Thyroid gland (tissue), 4 donors: ENCODE data around the gene GMEB2.

ENCODE experiments used
- CTCF ChIP-seq, 6 experiments: fragments of 200-600 bp in 3 of 6; fragments of 450-650 bp in 3 of 6; sonication (generic) in 3 of 6; IDR thresholded peaks; one replicate each; pipeline ENCODE4 v1.5.1; 2016 to 2019; ENCODE audit warnings: antibody characterized with exemption in 6 of 6, mild to moderate bottlenecking in 2 of 6, inconsistent platforms in 1 of 6, moderate library complexity in 1 of 6
- POLR2A ChIP-seq, 2 donors: fragments of 450-650 bp; IDR thresholded peaks; one replicate each; pipeline ENCODE4 v1.6.1; 2017; ENCODE audit warnings: antibody characterized with exemption in 2 of 2, mild to moderate bottlenecking in 2 of 2, moderate library complexity in 1 of 2

DNA sequence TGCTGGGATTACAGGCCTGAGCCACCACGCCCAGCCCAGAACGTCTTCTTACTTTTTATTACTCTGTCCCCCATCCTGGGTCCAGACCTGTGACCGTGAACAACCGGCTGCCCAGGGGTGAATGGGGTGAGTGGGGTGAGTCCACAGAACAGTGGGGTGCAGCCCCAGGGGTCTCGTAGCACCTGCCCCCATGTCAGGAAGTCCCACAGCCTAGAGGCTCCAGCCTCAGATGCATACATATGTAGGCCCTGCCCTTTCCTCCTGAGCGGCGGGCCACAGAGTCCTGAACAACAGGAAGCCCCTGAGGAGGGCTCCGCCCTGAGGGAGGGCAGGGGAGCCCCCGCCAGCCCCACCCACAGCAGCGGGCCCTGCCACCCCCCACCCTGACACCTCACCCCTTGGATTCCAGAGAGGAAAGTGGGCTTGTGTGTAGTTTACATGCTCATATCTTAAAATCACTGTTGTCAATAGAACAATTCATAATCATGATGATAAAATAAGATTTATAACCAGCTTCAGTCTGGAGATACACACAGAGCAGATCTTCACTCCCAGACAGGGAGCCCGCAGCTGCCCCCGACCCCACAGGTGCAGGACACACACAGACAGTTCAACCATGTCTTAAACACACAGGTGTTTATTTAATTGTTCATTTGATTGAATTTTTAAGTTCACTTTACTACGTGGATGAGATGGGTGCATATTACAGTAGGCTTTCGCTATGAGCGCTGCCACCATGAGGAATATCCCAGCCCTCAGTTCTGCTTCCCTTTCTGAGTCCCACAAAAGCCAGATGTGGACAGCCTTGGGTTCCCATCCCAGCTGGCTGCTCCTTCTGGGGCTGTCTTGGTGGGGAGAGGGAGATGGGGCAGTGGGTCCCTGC is 12.4 kb upstream of the GMEB2 start:
- no peak for TF ChIP-seq POLR2A (IDR thresholded peaks at IDR 0.05)
- TF ChIP-seq CTCF (IDR thresholded peaks at IDR 0.05) = no peak
